A673 (cell line): ENCODE data around the gene CLEC3B.

ENCODE experiments used
- CTCF ChIP-seq: fragments of 300-800, 200-600 bp; sonication (generic); conservative IDR thresholded peaks from 2 replicates; pipeline ENCODE4 v1.5.1; 2017; ENCODE audit warnings: low read depth, mild to moderate bottlenecking, antibody characterized with exemption, low read length, moderate library complexity, mixed read lengths
- EZH2 ChIP-seq: fragments of 200-600 bp; sonication (generic); IDR thresholded peaks from 2 replicates; pipeline ENCODE4 v1.6.1; 2017; ENCODE audit warnings: borderline replicate concordance, low read depth, mild to moderate bottlenecking, mixed read lengths, antibody characterized with exemption, low read length; ENCODE audit not compliant: poor library complexity, severe bottlenecking

- peak; percentile 71 for TF ChIP-seq CTCF
- no peak for TF ChIP-seq EZH2
Measured at GRCh38 chr3:44992555-44993470, 33.3 kb upstream of the CLEC3B start.
